Measurements from ENCODE around the gene CD6.

DNA sequence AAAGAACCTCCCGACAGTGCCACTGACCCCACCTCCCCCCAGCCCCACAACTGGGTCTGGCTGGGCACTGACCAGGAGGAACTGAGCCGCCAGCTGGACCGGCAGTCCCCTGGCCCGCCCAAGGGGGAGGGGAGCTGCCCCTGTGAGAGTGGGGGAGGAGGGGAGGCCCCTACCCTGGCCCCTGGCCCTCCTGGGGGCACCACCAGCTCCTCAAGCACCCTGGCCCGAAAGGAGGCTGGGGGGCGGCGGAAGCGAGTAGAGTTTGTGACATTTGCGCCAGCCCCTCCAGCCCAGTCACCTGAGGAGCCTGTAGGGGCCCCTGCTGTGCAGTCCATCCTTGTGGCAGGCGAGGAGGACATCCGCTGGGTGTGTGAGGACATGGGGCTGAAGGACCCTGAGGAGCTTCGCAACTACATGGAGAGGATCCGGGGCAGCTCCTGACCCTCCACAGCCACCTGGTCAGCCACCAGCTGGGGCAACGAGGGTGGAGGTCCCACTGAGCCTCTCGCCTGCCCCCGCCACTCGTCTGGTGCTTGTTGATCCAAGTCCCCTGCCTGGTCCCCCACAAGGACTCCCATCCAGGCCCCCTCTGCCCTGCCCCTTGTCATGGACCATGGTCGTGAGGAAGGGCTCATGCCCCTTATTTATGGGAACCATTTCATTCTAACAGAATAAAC, 34.9 kb upstream of the CD6 start:
- TF ChIP-seq POLR2A (IDR thresholded peaks at IDR 0.05) (no peak), CTCF (IDR thresholded peaks at IDR 0.05) (no peak), POLR2AphosphoS5 (IDR thresholded peaks at IDR 0.05) (no peak)

Measured in prostate gland (tissue), 2 donors.